ENCODE data around the gene GALP.
A peak's percentile ranks its signal among the peaks of the same experiment; 100 is the strongest.
"Not testable (repeated sequence)": the region's sequence is repeated elsewhere in the genome, so short reads cannot be mapped to it uniquely, and the experiment has no call there.

The GALP gene

GRCh38 chr19:56175861-56176307 is at the start of gene GALP:
TSS of gene GALP (plus strand) at chr19:56176008. CDS start at chr19:56177109, 1,101 bp downstream.
- DNase-seq (ENCODE audit: low read depth, low spot score); H3K27ac ChIP-seq: not testable (repeated sequence)

GRCh38 chr19:56126983-56127780 is 48.6 kb upstream of the GALP start:
- no peak for DNase-seq (ENCODE audit: low read depth, low spot score)
- no peak overlapping the region for H3K27ac ChIP-seq

GRCh38 chr19:56130006-56130405 is 45.8 kb upstream of the GALP start:
- H3K27ac ChIP-seq, result no peak overlapping the region
- DNase-seq (ENCODE audit: low read depth, low spot score), result no peak

GRCh38 chr19:56131651-56132050 is 44.2 kb upstream of the GALP start:
- no peak for DNase-seq (ENCODE audit: low read depth, low spot score)
- H3K27ac ChIP-seq, result no peak overlapping the region

GRCh38 chr19:56132316-56132822 is 43.4 kb upstream of the GALP start:
- no peak for DNase-seq (ENCODE audit: low read depth, low spot score)
- H3K27ac ChIP-seq, result no peak overlapping the region

- DNase-seq (ENCODE audit: low read depth, low spot score), result no peak
- no peak overlapping the region for H3K27ac ChIP-seq
These were observed 41.8 kb upstream of the GALP start for GRCh38 chr19:56133858-56134653.

- H3K27ac ChIP-seq, result no peak overlapping the region
- no peak for DNase-seq (ENCODE audit: low read depth, low spot score)
These were observed 41.2 kb upstream of the GALP start for GRCh38 chr19:56134654-56134921.

- no peak overlapping the region for H3K27ac ChIP-seq
- no peak for DNase-seq (ENCODE audit: low read depth, low spot score)
These were observed 39.4 kb upstream of the GALP start for GRCh38 chr19:56136362-56136761.

GRCh38 chr19:56137405-56137804 is 38.4 kb upstream of the GALP start:
- DNase-seq (ENCODE audit: low read depth, low spot score), result no peak

GRCh38 chr19:56138069-56138468 is 37.7 kb upstream of the GALP start:
- no peak for DNase-seq (ENCODE audit: low read depth, low spot score)
- H3K27ac ChIP-seq, result no peak overlapping the region

More at GRCh38 chr19:56137405-56137804, 38.4 kb upstream of the GALP start:
- H3K27ac ChIP-seq, result no peak overlapping the region

- no peak for DNase-seq (ENCODE audit: low read depth, low spot score)
- peak overlapping the region; percentile 62 for H3K27ac ChIP-seq
These were observed 35.8 kb upstream of the GALP start for GRCh38 chr19:56139847-56140582.

GRCh38 chr19:56140583-56141416 is 35.0 kb upstream of the GALP start, which contains the start of gene ZNF444:
TSS of gene ZNF444 (plus strand) at chr19:56141287. CDS start at chr19:56146912, 5,625 bp downstream.
- H3K27ac ChIP-seq, result peak within 1 kb of the TSS; percentile 62
- DNase-seq (ENCODE audit: low read depth, low spot score), result peak; percentile 96

- DNase-seq (ENCODE audit: low read depth, low spot score), result no peak
- H3K27ac ChIP-seq, result peak overlapping the region; percentile 62
These were observed 34.3 kb upstream of the GALP start for GRCh38 chr19:56141417-56141993.

- peak overlapping the region; percentile 29 for H3K27ac ChIP-seq
- no peak for DNase-seq (ENCODE audit: low read depth, low spot score)
These were observed 33.6 kb upstream of the GALP start for GRCh38 chr19:56142087-56142787.

GRCh38 chr19:56142897-56143434 is 32.8 kb upstream of the GALP start:
- DNase-seq (ENCODE audit: low read depth, low spot score), result no peak
- H3K27ac ChIP-seq, result no peak overlapping the region

- DNase-seq (ENCODE audit: low read depth, low spot score), result no peak
- H3K27ac ChIP-seq, result no peak overlapping the region
These were observed 31.4 kb upstream of the GALP start for GRCh38 chr19:56144376-56144775.

- DNase-seq (ENCODE audit: low read depth, low spot score), result no peak
- H3K27ac ChIP-seq, result no peak overlapping the region
These were observed 31.0 kb upstream of the GALP start for GRCh38 chr19:56144831-56145230.

GRCh38 chr19:56145698-56146097 is 30.1 kb upstream of the GALP start:
- no peak overlapping the region for H3K27ac ChIP-seq
- DNase-seq (ENCODE audit: low read depth, low spot score), result no peak

Measured in epithelial cell of prostate (primary cell).